ENCODE measurements around the gene ZBTB37.
"Not testable (repeated sequence)": the region's sequence is repeated elsewhere in the genome, so short reads cannot be mapped to it uniquely, and the experiment has no call there.

The ZBTB37 gene

GRCh38 chr1:173866413-173867115 lies 1.6 kb upstream of the ZBTB37 start:
- DNase-seq = no peak

GRCh38 chr1:173867141-173867752 lies 933 bp upstream of the ZBTB37 start:
- no peak for DNase-seq

GRCh38 chr1:173867753-173868265 lies 371 bp upstream of the ZBTB37 start, which contains the start of gene GAS5:
TSS of gene GAS5 (minus strand) at chr1:173867989.
- DNase-seq = peak; percentile 100

GRCh38 chr1:173869021-173869359 lies 810 bp downstream of the ZBTB37 start:
- no peak for DNase-seq

GRCh38 chr1:173870252-173871075 lies 2.3 kb downstream of the ZBTB37 start:
- peak; percentile 18 for DNase-seq

GRCh38 chr1:173871091-173871490 lies 2.9 kb downstream of the ZBTB37 start:
- no peak for DNase-seq

GRCh38 chr1:173871500-173871899 lies 3.3 kb downstream of the ZBTB37 start:
- DNase-seq = no peak

GRCh38 chr1:173876732-173877131 lies 8.6 kb downstream of the ZBTB37 start:
- no peak for DNase-seq

GRCh38 chr1:173878251-173878650 lies 10.1 kb downstream of the ZBTB37 start:
- DNase-seq = no peak

- DNase-seq = not testable (repeated sequence)
Measured at GRCh38 chr1:173881117-173881516, 12.9 kb downstream of the ZBTB37 start.

- DNase-seq = no peak
Measured at GRCh38 chr1:173884701-173885100, 16.5 kb downstream of the ZBTB37 start.

- DNase-seq = no peak
Measured at GRCh38 chr1:173886746-173887611, 18.8 kb downstream of the ZBTB37 start.

- DNase-seq = no peak
Measured at GRCh38 chr1:173887627-173888026, 19.4 kb downstream of the ZBTB37 start.

- no peak for DNase-seq
Measured at GRCh38 chr1:173888749-173889148, 20.6 kb downstream of the ZBTB37 start.

GRCh38 chr1:173889885-173890284 lies 21.7 kb downstream of the ZBTB37 start:
- DNase-seq = no peak

GRCh38 chr1:173893611-173894010 lies 25.4 kb downstream of the ZBTB37 start:
- no peak for DNase-seq

- DNase-seq = no peak
Measured at GRCh38 chr1:173894189-173894588, 26.0 kb downstream of the ZBTB37 start.

- no peak for DNase-seq
Measured at GRCh38 chr1:173900427-173900826, 32.2 kb downstream of the ZBTB37 start.

- no peak for DNase-seq
Measured at GRCh38 chr1:173900992-173901391, 32.8 kb downstream of the ZBTB37 start.

- no peak for DNase-seq
Measured at GRCh38 chr1:173903827-173904531, 35.8 kb downstream of the ZBTB37 start.

- DNase-seq = no peak
Measured at GRCh38 chr1:173913111-173913510, 44.9 kb downstream of the ZBTB37 start.

GRCh38 chr1:173914366-173914871 lies 46.2 kb downstream of the ZBTB37 start:
- no peak for DNase-seq

Data from DMS153 (cell line).